HG03175 (cell line): ENCODE measurements around the gene ALK.

Experiments used
- ATAC-seq: cut with Tn5 transposase; IDR thresholded peaks from one replicate; pipeline ENCODE4 v1.9.1; 2021; ENCODE audit warnings: mild to moderate bottlenecking, moderate library complexity; ENCODE audit not compliant: unreplicated experiment

Gene ALK

DNA sequence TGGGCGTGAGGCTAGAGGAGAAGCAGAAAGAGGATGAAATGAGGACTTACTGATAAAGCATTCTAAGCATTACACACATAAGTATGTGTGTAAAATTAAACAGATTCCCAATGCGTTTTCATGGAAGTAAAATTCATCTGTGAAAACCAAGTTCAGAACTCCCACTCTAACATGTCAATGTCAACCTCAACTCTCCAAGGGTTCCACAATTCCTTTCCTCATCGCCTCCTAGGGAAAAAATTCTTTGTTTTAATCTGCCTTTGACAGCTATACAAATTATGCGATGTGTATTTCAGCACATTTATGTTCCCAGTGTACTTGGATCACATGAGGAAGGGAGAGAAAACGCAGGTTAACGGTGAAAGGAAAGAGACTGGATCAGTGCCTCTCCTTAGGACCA, 729.6 kb downstream of the ALK start:
- ATAC-seq: no peak

DNA sequence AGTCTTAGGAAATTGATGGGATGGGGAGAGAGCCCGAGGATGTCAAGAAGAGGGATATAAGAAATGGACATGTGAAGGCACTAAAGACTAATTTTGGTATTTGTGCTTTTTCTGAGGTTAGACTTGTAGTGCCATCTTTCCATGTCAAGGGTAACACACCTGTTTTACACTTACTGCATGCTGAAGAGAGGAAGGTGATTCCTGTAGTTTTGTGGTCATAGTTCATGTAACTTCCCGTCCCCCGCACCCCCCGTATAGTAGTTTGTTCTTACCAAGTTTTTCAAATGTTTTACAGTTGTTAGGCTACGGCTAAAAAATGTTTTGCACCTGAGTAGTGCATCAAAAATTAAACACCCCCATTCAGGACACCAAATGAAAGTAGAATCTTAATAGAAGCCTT, 732.3 kb downstream of the ALK start:
- ATAC-seq: no peak

- ATAC-seq: no peak
These were observed 733.5 kb downstream of the ALK start for GRCh38 chr2:29187926-29188325.

DNA sequence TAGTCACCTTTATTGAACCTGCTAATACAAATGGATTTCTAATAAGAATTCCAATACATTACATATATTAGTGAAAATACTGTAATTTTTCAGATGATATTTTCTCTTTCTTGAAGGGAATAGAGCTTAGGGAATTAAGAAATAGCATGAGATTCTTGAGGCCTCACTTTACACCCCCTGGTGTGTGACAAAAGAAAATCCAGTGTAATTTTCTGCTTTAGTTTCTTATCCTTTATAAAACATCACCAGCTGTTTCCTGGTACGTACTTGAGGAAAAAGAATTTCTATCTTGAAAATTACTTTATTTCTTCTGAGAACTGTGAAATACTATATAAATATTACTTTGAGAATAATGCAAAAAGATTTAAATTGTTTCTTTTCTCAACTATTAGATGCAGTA, 734.6 kb downstream of the ALK start:
- no peak for ATAC-seq

- ATAC-seq: no peak
These were observed 736.9 kb downstream of the ALK start for GRCh38 chr2:29184531-29184930.

DNA sequence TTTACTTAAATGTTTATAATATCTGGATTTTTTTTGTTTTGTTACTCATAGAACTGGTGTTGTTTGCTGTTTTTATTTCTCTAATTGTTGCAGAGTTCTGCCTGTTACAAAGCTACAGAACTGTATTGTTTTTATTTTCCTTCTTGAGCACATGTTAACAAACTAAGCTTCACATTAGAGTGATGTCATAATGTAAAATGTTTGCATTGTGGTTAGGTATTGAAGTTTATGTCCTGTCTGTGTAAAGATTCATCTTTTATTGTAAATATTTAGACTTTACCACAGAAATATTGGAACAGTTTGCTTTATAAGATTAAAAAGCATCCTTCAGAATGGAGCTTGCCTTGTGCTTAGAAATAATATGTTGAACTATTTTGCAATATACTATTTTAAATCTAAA, 738.5 kb downstream of the ALK start:
- no peak for ATAC-seq

GRCh38 chr2:29182334-29182733, 739.1 kb downstream of the ALK start:
- no peak for ATAC-seq

DNA sequence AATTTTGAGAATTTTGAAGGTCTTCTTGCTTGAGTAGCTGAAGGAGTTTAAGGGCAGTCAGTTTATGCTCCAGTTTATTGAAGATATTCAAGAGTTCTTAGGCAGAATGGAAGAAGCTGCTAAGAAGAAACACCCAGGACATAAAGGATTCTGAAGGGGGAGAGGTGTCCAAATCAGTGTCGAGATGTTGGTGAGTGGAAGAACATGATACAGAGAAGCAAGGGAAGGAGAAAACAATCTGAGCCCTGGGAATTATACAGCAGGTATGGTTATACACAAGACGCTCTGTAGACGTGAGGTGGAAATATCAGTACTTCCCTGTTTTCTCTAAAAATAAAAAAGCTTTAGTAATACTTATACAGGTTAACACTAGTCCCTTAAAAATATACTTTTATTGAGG, 746.0 kb downstream of the ALK start:
- ATAC-seq: no peak

DNA sequence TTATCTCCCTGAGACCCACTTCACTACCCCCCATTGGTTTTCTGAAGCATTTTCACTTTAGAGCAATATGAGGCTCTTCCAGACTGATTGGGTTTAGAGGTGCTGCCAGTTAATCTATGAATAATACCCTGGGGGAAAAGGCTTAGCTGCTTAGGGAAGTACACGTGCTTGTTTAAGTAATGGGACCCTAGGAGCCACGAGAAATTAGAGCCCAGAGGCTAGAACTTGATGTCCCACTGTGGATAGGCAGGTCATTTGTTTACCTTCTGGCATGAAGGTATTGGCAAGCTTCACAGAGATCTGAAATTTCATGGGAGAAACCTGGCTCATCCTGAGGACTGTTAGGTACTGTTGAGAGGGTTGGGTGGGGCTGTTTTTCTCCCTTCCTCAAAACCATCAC, 746.4 kb downstream of the ALK start:
- ATAC-seq: no peak

GRCh38 chr2:29166242-29167039, 754.9 kb downstream of the ALK start:
- ATAC-seq: no peak

DNA sequence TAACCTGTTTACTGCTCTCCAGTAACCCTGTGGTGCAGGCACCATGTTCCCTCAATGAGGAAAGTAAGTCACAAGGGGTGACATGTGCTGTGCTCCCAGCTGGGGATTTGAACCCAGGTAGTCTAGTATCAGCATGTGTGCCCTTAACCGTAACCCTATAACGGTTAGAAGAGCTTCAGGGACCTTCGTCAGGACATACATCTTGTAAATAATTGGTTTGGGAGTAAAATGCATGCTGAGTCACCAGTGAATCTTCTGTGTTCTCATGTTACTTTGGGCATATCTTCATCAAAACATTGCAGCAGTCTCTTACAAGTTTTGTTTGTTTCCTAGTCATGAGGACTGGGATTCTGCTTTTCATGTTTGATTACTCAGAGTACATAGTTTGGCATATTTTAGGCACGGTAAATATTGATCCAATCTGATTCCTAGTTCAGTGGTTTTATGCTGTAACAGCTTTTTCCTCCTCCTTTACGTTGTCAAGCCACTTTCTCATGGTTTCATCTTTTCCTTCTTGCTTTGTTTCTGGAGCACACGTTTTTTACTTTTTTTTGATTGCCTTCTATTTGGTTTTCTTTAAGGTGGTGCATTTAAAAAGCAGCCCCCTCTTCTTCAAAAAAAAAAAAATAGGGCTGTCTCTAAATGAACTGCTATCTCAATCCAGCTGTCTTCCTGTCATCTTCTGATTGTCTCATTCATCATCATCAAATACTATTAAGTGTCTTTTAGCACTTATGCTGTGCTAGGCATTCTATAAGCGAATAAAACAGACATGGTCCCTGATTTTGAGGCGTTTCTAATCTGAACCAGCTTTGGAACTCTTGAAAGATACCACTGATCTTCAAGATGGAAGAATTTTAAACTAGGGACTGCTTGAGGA, 755.8 kb downstream of the ALK start:
- no peak for ATAC-seq

- no peak for ATAC-seq
These were observed 757.1 kb downstream of the ALK start for GRCh38 chr2:29164091-29164846.

DNA sequence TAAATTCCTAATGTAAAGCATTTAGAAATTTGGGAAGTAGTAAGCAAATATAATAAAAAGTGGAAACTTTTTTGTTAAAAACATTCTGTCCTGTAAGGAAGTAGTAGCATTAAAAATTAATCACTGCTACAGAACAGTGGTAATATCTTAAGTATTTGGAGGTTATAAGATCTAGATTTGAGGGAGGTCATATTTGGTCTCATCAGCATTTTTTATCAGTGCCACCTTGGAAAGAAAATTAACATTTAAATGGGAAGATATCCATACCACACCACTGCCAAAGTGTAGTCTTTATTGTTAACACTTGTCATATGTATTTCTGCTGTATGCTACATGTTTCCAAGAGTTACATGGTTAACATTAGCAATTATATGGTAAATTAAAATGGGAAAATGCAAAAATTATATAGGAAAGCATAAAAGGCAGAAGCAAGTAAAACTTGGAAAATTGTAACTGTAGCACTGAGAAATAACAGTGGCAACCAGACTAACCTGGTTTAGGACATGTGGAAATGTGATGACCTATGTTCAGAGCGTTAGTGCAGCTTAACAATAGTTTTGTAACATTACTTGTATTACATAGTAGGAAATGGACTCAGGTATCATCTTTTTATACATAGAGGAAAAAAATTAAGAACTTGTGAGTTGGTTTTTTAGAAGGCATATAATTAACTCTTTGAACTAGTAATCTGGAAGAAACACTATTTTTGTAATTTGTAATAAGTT, 759.0 kb downstream of the ALK start:
- ATAC-seq: no peak

DNA sequence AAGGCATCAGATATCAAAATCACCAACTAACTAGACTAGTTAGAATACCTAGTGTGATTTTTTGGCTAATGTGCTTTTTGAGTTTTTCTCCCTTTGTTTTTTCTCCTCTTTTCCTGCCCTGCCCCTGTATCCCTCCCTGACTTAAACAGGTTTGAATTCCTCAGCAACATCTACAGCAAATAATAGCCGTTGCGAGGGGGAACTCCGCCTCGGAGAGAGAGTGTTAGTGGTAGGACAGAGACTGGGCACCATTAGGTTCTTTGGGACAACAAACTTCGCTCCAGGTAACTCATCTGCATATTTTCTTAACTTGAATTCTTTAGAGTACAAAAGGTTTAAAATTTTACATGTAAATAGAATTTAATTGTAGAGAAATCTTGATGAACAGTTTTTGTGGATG, 761.2 kb downstream of the ALK start:
- no peak for ATAC-seq

GRCh38 chr2:29159125-29159524, 762.3 kb downstream of the ALK start:
- ATAC-seq: no peak

DNA sequence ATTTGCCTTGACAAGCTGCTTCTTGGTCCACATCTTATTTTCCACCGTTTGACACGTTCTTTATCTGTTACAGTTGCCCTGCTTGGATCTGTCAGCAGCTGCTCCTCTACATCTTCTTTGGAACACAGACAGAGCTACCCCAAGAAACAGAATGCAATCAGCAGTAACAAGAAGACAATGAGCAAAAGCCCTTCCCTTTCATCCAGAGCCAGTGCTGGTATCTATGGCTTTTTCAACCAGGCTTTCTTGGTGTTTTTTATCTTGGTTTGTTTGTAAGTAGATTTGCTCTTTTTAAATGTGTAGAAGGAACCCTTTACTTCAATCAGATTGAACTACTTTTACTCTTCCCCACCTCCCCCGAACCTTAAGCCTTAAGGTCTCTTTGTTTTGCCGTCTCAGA, 764.3 kb downstream of the ALK start:
- no peak for ATAC-seq

DNA sequence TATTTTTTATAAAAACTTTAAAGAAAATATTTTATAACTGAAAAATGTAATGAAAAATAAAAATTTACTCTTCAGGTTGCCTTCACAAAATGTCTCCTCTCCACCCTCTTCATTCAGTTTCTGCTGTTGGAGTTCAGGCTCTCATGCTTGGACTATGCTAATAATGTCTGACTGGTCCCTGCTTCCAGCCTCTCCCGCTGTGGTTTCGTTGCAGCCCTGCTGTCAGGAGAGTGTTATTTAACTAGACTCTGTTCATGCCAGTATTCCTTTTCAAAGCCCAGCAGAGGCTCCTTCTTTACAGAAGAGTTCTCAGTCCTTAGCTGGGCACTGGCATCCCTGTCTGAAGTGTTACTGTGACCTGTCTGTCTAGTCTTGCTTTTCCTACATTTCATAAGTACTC, 765.8 kb downstream of the ALK start:
- ATAC-seq: no peak

DNA sequence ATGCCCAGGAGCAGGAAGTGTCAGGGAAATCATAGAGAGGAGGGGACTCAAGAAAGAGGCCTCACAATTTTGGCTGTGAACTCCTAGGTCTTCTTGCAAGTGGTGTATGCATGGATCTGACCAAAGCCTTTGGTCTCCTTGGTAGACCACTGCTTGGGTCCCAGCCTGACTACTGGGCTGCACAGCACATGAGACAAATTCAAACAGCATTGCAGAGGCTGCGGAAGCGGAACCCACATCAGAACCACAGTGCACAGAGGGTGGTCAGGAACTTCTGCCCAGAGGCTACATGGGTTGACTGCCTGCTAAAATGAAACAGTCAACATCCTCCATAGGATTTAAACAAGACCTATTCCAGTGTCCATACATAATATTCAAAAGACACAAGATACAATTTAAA, 766.8 kb downstream of the ALK start:
- ATAC-seq: no peak

GRCh38 chr2:29147963-29148362, 773.4 kb downstream of the ALK start:
- ATAC-seq: no peak

- no peak for ATAC-seq
These were observed 775.2 kb downstream of the ALK start for GRCh38 chr2:29146197-29146596.

GRCh38 chr2:29143657-29144056, 777.7 kb downstream of the ALK start:
- ATAC-seq: no peak
